Kidney epithelial cell (primary cell): ENCODE measurements around the gene MED22. TPM values are rescaled to one million over a fixed set of nuclear protein-coding genes. Genes with fewer than 3 reads are reported as not detected.

ENCODE experiments used
- DNase-seq: peaks from one replicate; pipeline ENCODE4 v3.0.0-alpha.2; 2010; ENCODE audit warnings: low read depth
- H3K27me3 ChIP-seq: 2 replicates; pipeline ENCODE4 v1.6.0; 2011; ENCODE audit warnings: low read length; ENCODE audit not compliant: control insufficient read depth, insufficient read depth
- H3K36me3 ChIP-seq: 2 replicates; pipeline ENCODE4 v1.5.1; 2011; ENCODE audit warnings: low read length; ENCODE audit not compliant: control insufficient read depth, insufficient read depth
- H3K4me3 ChIP-seq: 2 replicates; pipeline ENCODE4 v1.5.1; 2011; ENCODE audit warnings: low read depth, mild to moderate bottlenecking, control low read depth, low read length
- total RNA-seq: library from RNA; depleted of rRNA; stranded (reverse); fragments of >200 nt; gene quantifications from 2 replicates; pipeline ENCODE4 v1.2.3, GENCODE V29; 2015
- TF ChIP-seq, protein P1 (sequence below): IDR thresholded peaks from 2 replicates; pipeline ENCODE4 v1.5.1; 2011; ENCODE audit warnings: mild to moderate bottlenecking, moderate library complexity, low read length, control low read depth, inconsistent platforms; ENCODE audit not compliant: insufficient read depth, poor library complexity, severe bottlenecking

Gene MED22
- total RNA-seq, 1 donor from 2014 or later: 51.8 TPM

DNA sequence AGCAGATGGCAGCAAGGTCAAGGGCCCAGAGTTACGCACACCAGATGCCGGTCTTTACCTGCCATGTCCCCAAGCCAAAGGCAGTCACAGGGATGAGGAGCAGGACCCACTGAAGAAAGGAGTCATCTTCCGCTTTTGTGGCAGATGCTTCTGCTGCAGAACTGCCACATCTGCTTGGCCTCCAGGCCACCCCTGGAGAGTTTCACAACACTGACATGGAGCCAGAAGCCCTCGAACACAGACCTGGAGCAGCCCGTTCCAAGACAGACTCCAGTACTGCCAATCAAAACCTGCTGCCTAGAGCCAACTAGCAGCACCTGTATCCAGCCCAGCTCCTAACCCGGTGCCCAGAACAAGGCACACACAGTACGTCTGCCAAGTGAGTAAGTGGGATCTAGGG lies 6.8 kb upstream of the MED22 start:
- no peak overlapping the region for H3K4me3 ChIP-seq
- TF ChIP-seq, protein P1, sequence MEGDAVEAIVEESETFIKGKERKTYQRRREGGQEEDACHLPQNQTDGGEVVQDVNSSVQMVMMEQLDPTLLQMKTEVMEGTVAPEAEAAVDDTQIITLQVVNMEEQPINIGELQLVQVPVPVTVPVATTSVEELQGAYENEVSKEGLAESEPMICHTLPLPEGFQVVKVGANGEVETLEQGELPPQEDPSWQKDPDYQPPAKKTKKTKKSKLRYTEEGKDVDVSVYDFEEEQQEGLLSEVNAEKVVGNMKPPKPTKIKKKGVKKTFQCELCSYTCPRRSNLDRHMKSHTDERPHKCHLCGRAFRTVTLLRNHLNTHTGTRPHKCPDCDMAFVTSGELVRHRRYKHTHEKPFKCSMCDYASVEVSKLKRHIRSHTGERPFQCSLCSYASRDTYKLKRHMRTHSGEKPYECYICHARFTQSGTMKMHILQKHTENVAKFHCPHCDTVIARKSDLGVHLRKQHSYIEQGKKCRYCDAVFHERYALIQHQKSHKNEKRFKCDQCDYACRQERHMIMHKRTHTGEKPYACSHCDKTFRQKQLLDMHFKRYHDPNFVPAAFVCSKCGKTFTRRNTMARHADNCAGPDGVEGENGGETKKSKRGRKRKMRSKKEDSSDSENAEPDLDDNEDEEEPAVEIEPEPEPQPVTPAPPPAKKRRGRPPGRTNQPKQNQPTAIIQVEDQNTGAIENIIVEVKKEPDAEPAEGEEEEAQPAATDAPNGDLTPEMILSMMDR: no peak
- no peak for DNase-seq
- peaks cover 8% of the 10 kb centered on the region for H3K36me3 ChIP-seq
- no peaks in the 10 kb centered on the region for H3K27me3 ChIP-seq

DNA sequence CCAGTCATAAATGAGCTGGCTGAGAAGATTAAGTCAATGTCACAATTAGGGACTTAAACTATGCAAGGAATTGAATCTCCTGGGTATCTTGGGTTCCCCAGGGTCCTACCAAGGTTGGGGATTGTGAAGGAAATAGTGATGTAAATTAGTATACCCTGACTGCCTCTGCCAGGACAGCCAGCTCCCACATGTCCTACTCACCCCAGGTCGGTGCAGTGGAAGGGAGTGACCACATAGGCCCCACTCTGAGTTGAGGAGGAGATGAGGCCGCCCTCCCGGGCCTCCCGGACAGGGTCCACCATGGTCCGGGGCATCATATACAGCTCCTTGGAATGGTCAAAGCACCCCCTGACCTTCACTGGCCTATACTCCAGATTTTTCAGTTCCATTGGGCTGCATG lies 5.6 kb upstream of the MED22 start:
- TF ChIP-seq, protein P1: no peak
- DNase-seq: no peak
- Histone ChIP-seq H3K36me3 (peaks cover 10% of the 10 kb centered on the region), H3K27me3 (no peaks in the 10 kb centered on the region), H3K4me3 (no peak overlapping the region)

DNA sequence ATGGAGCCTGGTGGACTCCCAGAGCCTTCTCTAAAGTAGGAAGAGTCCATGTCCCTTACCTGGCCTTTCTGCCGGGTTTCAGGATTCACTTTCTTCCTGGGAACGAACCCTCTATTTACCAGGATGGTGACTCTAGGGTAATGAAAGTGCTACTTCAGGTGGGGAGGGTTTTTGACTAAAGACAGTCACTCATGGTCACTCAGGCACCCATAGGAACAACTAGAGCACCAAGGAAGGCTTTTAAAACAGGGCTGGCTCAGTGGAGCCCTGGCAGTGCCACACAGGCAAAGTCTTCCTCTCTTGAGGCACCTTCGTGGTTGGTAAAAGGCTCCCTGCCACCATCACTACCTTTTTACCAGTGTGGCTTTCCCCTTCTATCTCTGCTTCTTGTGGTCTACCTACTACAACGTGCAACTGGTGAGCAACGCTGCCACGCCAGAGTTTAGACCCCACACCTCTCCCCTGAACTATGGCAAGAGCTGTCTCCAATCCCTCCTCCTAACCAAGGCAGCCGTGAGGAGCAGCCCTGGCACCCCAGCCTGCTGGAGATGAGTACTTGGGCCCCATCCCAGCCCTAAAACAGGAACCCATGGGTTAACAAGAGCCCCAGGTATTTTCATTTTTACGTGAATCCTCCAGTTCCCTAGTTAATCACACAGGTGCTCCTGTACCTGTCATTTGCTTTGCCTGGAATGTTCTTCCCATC lies 4.9 kb upstream of the MED22 start:
- TF ChIP-seq, protein P1: no peak
- no peak for DNase-seq
- Histone ChIP-seq H3K27me3 (no peaks in the 10 kb centered on the region), H3K36me3 (peaks cover 10% of the 10 kb centered on the region), H3K4me3 (no peak overlapping the region)

DNA sequence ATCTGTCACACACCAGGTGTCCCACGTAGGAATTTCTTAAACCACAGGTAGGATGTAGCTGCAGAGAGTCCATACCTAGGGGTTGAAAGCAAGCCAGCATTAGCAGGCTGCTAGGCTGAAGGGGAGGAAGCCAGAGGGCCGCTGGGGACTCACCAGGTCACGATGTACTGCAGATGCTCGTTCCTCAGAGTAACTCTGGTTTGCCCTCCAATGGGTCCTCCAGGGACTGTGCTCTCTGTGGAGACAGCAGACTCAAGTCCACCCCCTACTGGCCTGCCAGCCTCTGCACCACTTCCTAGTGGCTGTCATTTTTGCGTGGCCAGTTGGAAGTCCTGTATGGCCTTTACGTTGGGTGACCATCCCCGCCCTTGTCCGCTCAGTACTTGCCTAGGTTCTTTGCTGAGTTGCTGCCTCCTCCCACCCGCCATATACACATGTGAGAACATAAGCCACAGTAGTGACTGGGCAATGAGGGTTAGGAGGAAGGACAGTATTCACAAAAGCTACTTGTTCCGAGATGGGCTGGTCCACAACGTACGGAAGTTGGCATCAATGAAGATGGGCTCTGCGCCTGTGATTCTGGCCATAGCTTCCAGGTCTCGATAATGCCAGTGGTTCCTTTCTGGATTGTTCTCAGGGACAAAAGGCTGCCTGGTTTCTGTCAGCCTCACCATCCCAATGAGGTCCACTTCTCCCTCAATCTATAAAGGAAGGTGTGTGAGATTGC lies 4.1 kb upstream of the MED22 start:
- Histone ChIP-seq H3K36me3 (peaks cover 10% of the 10 kb centered on the region), H3K4me3 (no peak overlapping the region), H3K27me3 (no peaks in the 10 kb centered on the region)
- DNase-seq: no peak
- TF ChIP-seq, protein P1: peak; percentile 67

DNA sequence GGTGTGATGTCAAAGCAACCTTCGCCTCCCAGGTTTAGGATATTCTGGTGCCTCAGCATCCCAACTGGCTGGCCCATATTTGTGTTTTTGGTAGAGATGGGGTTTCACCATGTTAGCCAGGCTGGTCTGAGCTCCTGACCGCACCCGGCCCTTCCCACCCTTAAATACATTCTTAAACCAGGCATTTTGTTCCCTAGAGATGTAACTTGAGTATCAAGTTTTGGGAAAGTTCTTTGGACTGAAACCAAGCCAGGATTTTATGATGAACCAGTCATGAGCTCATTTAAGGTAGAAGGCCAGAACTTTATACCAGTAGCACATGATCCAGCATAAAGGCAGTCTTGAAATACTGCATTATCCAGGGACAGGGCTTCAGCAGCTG lies 3.6 kb upstream of the MED22 start:
- Histone ChIP-seq H3K27me3 (no peaks in the 10 kb centered on the region), H3K36me3 (peaks cover 10% of the 10 kb centered on the region), H3K4me3 (no peak overlapping the region)
- DNase-seq: no peak
- TF ChIP-seq, protein P1: no peak
